NCI-H146 treated with DMSO at 0.1 percent for 48 hours (cell line): ENCODE measurements around the gene ANKRD18A.
A peak's percentile ranks its signal among the peaks of the same experiment; 100 is the strongest.
"Not testable (repeated sequence)": the region's sequence is repeated elsewhere in the genome, so short reads cannot be mapped to it uniquely, and the experiment has no call there.

Experiments
- DNase-seq: peaks from one replicate; lab custom pipeline; 2025; ENCODE audit not compliant: unreplicated experiment; lab: John Stamatoyannopoulos, UW

ANKRD18A gene

GRCh38 chr9:38629511-38629910 lies 9.1 kb upstream of the ANKRD18A start:
- DNase-seq, result no peak

- DNase-seq, result no peak
Observed at GRCh38 chr9:38626006-38626405, 5.6 kb upstream of the ANKRD18A start.

- no peak for DNase-seq
Observed at GRCh38 chr9:38622951-38623350, 2.6 kb upstream of the ANKRD18A start.

- peak; percentile 66 for DNase-seq
Observed at GRCh38 chr9:38622288-38622674, 1.9 kb upstream of the ANKRD18A start.

DNA sequence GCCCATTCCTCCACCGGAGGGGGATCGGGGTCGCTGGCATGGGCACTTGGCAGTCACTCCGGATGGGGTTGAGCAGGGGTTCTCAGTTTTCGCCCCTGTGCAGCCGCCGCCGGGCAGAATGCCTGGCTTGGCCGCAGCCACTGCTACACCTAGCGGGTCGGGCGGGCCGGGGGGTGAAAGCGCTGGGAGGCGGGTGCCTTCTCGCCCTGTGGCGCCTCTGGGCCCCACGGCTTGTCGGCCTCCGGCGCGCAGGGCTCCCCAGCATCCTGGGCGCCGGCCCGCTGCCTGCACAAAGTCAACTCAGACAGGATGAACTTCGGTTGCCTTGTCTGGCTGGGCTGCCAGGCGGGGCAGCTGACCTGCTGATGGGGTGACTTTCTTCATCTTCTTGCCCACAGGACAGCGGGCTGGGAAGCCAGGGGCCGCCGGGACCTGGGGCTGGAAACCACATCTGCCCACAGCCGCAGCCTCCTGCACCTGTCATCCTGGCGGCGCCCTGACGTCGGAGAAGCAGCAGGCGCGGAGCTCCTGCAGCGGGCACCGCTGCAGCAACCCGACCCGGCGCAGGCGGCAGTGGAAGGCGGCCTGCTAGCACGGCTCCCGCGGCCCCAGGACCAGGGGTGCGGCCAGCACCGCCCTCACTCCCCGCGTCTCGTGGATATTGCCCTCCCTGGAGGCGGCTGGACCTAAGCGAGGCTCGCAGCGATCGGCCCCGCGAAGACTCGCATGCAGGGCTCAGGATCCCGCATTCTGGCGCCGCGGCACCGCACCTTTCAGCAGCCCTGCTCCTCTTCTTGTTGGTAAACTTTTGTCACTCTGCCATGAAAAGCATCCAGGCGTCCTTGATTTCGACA lies 1.3 kb upstream of the ANKRD18A start:
- DNase-seq, result peak; percentile 40

- peak; percentile 29 for DNase-seq
Observed at GRCh38 chr9:38619556-38620447, 594 bp downstream of the ANKRD18A start.

DNA sequence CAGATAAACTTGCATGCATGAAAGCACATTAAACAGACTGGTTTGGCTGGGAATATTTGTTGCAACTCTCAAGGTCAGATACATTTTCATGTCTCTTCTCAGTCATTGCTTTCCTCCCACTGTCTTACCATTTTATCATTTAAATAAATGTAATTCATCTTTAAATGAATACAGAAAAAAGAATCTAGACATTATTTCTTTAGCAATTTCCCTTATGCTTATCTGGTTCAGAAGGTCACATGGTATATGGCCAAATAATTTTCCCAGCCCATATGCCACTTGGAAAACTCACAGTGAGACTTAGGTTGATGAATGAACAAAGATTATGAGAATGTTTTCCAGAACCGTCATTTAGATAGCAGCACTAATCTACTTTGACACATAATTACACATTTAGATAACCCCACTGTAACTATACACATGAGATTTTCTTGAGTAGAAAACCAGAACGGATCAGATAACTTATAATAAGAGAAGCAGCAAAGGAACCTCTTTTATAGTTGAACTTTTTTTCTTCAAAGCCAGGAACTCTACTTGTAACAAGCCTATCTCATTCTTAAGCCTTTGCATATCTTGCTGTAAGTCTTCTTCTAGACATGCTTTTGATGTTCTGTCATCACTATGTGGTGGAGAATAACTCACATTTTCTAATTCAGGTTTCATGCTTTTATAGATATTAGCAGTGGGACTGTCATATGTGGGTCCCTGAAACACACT lies 22.2 kb downstream of the ANKRD18A start:
- not testable (repeated sequence) for DNase-seq

DNA sequence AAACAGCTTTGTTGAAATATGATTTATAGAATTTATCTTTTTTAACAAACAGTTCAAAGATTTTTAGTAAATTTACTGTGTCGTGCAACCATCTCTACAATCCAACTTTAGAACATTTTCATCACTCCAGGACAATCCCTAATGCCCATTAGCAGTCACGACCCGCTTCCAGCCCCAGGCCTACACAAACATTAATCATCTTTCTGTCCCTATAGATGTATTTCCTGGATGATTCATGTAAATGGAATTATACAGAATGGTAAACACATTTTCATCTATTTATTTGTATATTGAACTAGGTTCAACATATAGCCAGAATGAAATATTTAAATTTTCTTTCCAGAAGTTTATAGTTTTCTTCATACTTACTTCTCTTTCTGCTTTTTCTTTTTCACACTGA lies 25.3 kb downstream of the ANKRD18A start:
- DNase-seq, result not testable (repeated sequence)

- DNase-seq, result not testable (repeated sequence)
Observed at GRCh38 chr9:38591346-38592063, 28.9 kb downstream of the ANKRD18A start.

GRCh38 chr9:38583765-38584164 lies 36.6 kb downstream of the ANKRD18A start:
- not testable (repeated sequence) for DNase-seq

GRCh38 chr9:38580112-38580511 lies 40.3 kb downstream of the ANKRD18A start:
- DNase-seq, result not testable (repeated sequence)

DNA sequence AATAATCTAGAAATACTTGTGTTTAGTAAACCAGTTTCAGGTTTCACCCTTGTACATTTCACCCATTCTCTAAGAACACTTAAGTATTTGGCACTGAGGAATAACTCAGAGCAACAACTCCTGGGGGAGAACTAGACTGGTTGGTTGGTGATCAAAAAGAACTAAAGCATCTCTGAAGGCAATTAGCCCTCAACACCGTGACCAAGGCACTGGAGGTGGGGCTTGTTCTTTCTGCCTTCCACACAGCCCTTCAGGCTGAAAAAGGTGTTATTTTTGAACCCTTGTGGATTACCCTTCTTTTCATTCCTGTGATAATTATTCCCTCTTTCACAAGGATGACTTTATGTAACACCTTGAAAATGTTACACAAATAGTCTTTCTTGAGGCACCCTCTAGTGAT lies 44.2 kb downstream of the ANKRD18A start:
- DNase-seq, result not testable (repeated sequence)

DNA sequence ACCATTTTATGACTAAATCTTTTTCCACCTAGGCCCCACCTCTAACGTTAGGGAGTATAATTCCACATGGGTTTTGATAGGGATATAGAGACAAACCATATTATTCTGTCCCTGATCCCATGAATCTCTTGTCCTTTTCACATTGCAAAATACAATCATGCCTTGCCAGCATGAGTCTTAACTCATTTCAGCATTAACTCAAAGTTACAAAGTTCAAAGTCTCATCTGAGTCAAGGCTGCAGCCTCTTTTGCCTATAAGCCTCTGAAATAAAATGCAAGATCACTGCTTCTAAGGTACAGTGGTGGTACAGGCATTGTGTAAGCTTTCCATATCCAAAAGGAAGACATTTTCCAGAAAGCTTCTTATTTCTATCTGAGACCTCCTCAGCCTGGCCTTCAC lies 54.3 kb downstream of the ANKRD18A start:
- DNase-seq, result not testable (repeated sequence)

GRCh38 chr9:38565178-38565577 lies 55.2 kb downstream of the ANKRD18A start:
- not testable (repeated sequence) for DNase-seq

DNA sequence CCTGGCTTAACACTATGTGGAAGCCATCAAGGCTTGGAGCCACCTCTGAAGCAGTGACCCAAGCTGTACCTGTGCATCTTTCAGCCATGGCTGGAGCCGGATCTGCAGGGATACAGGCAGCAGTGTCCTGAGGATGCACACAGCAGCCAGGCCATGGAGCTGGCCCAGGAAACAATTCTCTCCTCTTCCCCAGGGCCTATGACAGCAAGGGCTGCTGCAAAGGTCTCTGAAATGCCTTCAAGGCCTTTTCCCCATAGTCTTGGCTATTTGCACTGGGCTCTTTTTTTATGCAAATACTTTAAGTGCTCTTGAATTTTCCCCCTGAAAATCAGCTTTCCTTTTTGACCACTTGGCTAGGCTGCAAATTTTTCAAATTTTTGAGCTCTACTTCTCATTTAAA lies 56.5 kb downstream of the ANKRD18A start:
- DNase-seq, result not testable (repeated sequence)

- not testable (repeated sequence) for DNase-seq
Observed at GRCh38 chr9:38561134-38561533, 59.3 kb downstream of the ANKRD18A start.

- not testable (repeated sequence) for DNase-seq
Observed at GRCh38 chr9:38559172-38559571, 61.2 kb downstream of the ANKRD18A start.

- DNase-seq, result not testable (repeated sequence)
Observed at GRCh38 chr9:38557746-38558145, 62.6 kb downstream of the ANKRD18A start.

DNA sequence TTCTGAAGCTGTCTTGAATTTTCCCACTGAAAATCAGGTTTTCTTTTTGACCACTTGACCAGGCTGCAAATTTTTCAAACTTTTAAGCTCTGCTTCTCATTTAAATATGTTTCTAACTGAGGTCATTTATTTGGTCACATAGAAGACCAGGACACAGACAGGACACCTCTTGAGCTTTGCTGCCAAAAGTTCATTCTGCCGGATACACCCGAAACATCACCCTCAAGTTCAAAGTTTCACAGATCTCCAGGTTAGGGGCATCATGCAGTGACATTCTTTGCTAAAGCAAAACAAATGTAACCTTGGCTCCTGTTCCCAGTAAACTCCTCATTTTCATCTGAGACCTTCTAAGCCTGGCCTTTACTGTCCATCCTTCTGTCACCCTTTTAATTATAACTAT lies 65.4 kb downstream of the ANKRD18A start:
- not testable (repeated sequence) for DNase-seq

DNA sequence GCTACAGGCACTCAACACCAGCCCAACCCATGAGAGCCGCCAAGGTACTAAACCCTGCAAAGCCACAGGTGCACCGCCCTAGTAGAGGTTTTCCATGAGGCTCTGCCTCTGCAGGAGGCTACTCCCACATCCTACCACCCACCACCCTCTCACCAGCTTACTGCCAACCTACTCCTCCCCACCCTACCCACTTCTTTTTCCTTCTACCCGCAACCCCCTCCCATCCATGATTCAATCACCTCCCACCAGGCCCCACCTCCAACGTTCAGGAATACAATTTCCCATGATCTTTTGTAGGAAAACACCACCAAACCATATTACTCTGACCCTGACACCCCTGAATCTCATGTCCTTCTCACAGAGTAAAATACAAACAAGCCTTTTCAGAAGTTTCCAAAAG lies 67.4 kb downstream of the ANKRD18A start:
- not testable (repeated sequence) for DNase-seq
